Dendritic cell treated with granulocyte-macrophage colony-stimulating factor and Interleukin-4, amounts not matched to agents 40 ng/mL and 50 ng/mL, for 4 days (primary cell): Measurements from ENCODE around the gene SYNPO2L.
"Not testable (repeated sequence)": the region's sequence is repeated elsewhere in the genome, so short reads cannot be mapped to it uniquely, and the experiment has no call there.

Experiments used
- H3K27ac Mint-ChIP-seq: one replicate; pipeline ENCODE4 v1.8.0; 2022; ENCODE audit warnings: mild to moderate bottlenecking, mixed read lengths
- H3K27me3 Mint-ChIP-seq: one replicate; pipeline ENCODE4 v1.8.0; 2022; ENCODE audit warnings: mild to moderate bottlenecking, mixed read lengths
- H3K36me3 Mint-ChIP-seq: one replicate; pipeline ENCODE4 v1.8.0; 2022; ENCODE audit warnings: low read depth, mixed read lengths
- H3K4me1 Mint-ChIP-seq: one replicate; pipeline ENCODE4 v1.8.0; 2022; ENCODE audit warnings: low read depth, mixed read lengths
- H3K4me3 Mint-ChIP-seq: one replicate; pipeline ENCODE4 v1.8.0; 2022; ENCODE audit warnings: mild to moderate bottlenecking, moderate library complexity, mixed read lengths
- H3K9me3 Mint-ChIP-seq: one replicate; pipeline ENCODE4 v1.8.0; 2022; ENCODE audit warnings: mixed read lengths
- intact Hi-C: fragments of 100-400 bp; cut with micrococcal nuclease; formaldehyde crosslinking; loops from one replicate; pipeline ENCODE4 v1.15.0; 2022

The SYNPO2L gene

GRCh38 chr10:73655990-73656298 is at the start of gene SYNPO2L:
Gene SYNPO2L (minus strand): TSS chr10:73656029. CDS start chr10:73655922, 107 bp downstream.
- H3K4me3 Mint-ChIP-seq, result no peak within 1 kb of the TSS

GRCh38 chr10:73703924-73704323 is 48.1 kb upstream of the SYNPO2L start:
- intact Hi-C loops, H3K4me3 Mint-ChIP-seq, H3K9me3 Mint-ChIP-seq, H3K27me3 Mint-ChIP-seq, H3K27ac Mint-ChIP-seq: not testable (repeated sequence)
- H3K36me3 Mint-ChIP-seq, result peaks cover 61% of the 10 kb centered on the region
- peaks cover 48% of the 10 kb centered on the region for H3K4me1 Mint-ChIP-seq

More at GRCh38 chr10:73655990-73656298, at the start of gene SYNPO2L:
- intact Hi-C loops, result no loop called here
- Mint-ChIP-seq H3K4me1 (peaks cover 12% of the 10 kb centered on the region), H3K36me3 (no peaks in the 10 kb centered on the region), H3K27ac (peak within 1 kb of the TSS; percentile 45), H3K9me3 (no peaks in the 10 kb centered on the region), H3K27me3 (peaks cover 6% of the 10 kb centered on the region)

- H3K4me3 Mint-ChIP-seq, H3K9me3 Mint-ChIP-seq, intact Hi-C loops, H3K27ac Mint-ChIP-seq, H3K27me3 Mint-ChIP-seq: not testable (repeated sequence)
- Mint-ChIP-seq H3K36me3 (peaks cover 52% of the 10 kb centered on the region), H3K4me1 (peaks cover 23% of the 10 kb centered on the region)
These were observed 43.0 kb upstream of the SYNPO2L start for GRCh38 chr10:73698819-73699218.

- H3K36me3 Mint-ChIP-seq, result peaks cover 54% of the 10 kb centered on the region
- H3K27me3 Mint-ChIP-seq, H3K9me3 Mint-ChIP-seq: not testable (repeated sequence)
These were observed 41.9 kb upstream of the SYNPO2L start, which contains the start of gene AGAP5 for GRCh38 chr10:73697675-73698159. Gene AGAP5 (minus strand): TSS chr10:73698109. CDS start chr10:73697755, 354 bp downstream.

GRCh38 chr10:73695302-73695701 is 39.5 kb upstream of the SYNPO2L start:
- H3K4me3 Mint-ChIP-seq, intact Hi-C loops, H3K27me3 Mint-ChIP-seq, H3K27ac Mint-ChIP-seq, H3K4me1 Mint-ChIP-seq, H3K9me3 Mint-ChIP-seq: not testable (repeated sequence)
- peaks cover 45% of the 10 kb centered on the region for H3K36me3 Mint-ChIP-seq

More at GRCh38 chr10:73697675-73698159, 41.9 kb upstream of the SYNPO2L start, which contains the start of gene AGAP5:
- peaks cover 19% of the 10 kb centered on the region for H3K4me1 Mint-ChIP-seq
- H3K27ac Mint-ChIP-seq, H3K4me3 Mint-ChIP-seq, intact Hi-C loops: not testable (repeated sequence)

- intact Hi-C loops, H3K4me3 Mint-ChIP-seq, H3K4me1 Mint-ChIP-seq, H3K27ac Mint-ChIP-seq, H3K27me3 Mint-ChIP-seq, H3K9me3 Mint-ChIP-seq: not testable (repeated sequence)
- H3K36me3 Mint-ChIP-seq, result peaks cover 37% of the 10 kb centered on the region
These were observed 34.9 kb upstream of the SYNPO2L start for GRCh38 chr10:73690755-73691154.

- H3K9me3 Mint-ChIP-seq, H3K27me3 Mint-ChIP-seq, intact Hi-C loops, H3K27ac Mint-ChIP-seq, H3K4me1 Mint-ChIP-seq, H3K4me3 Mint-ChIP-seq: not testable (repeated sequence)
- H3K36me3 Mint-ChIP-seq, result peaks cover 43% of the 10 kb centered on the region
These were observed 33.8 kb upstream of the SYNPO2L start for GRCh38 chr10:73689596-73689995.

GRCh38 chr10:73687641-73688040 is 31.8 kb upstream of the SYNPO2L start:
- H3K4me1 Mint-ChIP-seq, H3K4me3 Mint-ChIP-seq, H3K9me3 Mint-ChIP-seq, H3K27me3 Mint-ChIP-seq, intact Hi-C loops, H3K27ac Mint-ChIP-seq: not testable (repeated sequence)
- H3K36me3 Mint-ChIP-seq, result peaks cover 34% of the 10 kb centered on the region

GRCh38 chr10:73674546-73674945 is 18.7 kb upstream of the SYNPO2L start:
- H3K36me3 Mint-ChIP-seq, result peaks cover 15% of the 10 kb centered on the region
- H3K27ac Mint-ChIP-seq, intact Hi-C loops, H3K4me1 Mint-ChIP-seq, H3K4me3 Mint-ChIP-seq, H3K9me3 Mint-ChIP-seq, H3K27me3 Mint-ChIP-seq: not testable (repeated sequence)

- H3K9me3 Mint-ChIP-seq, H3K4me3 Mint-ChIP-seq, H3K4me1 Mint-ChIP-seq, intact Hi-C loops, H3K27ac Mint-ChIP-seq, H3K27me3 Mint-ChIP-seq: not testable (repeated sequence)
- peaks cover 15% of the 10 kb centered on the region for H3K36me3 Mint-ChIP-seq
These were observed 12.5 kb upstream of the SYNPO2L start for GRCh38 chr10:73668378-73668777.

- H3K4me3 Mint-ChIP-seq, H3K27me3 Mint-ChIP-seq, H3K9me3 Mint-ChIP-seq, intact Hi-C loops, H3K4me1 Mint-ChIP-seq, H3K36me3 Mint-ChIP-seq, H3K27ac Mint-ChIP-seq: not testable (repeated sequence)
These were observed 10.5 kb upstream of the SYNPO2L start for GRCh38 chr10:73666153-73666809.

- H3K27ac Mint-ChIP-seq, H3K9me3 Mint-ChIP-seq, H3K36me3 Mint-ChIP-seq, H3K4me3 Mint-ChIP-seq, H3K4me1 Mint-ChIP-seq, intact Hi-C loops, H3K27me3 Mint-ChIP-seq: not testable (repeated sequence)
These were observed 9.8 kb upstream of the SYNPO2L start for GRCh38 chr10:73665581-73665980.

GRCh38 chr10:73664156-73665040 is 8.6 kb upstream of the SYNPO2L start:
- H3K27me3 Mint-ChIP-seq, H3K27ac Mint-ChIP-seq, intact Hi-C loops, H3K9me3 Mint-ChIP-seq, H3K36me3 Mint-ChIP-seq, H3K4me3 Mint-ChIP-seq, H3K4me1 Mint-ChIP-seq: not testable (repeated sequence)

- H3K4me3 Mint-ChIP-seq, H3K4me1 Mint-ChIP-seq, intact Hi-C loops, H3K27me3 Mint-ChIP-seq, H3K9me3 Mint-ChIP-seq, H3K36me3 Mint-ChIP-seq, H3K27ac Mint-ChIP-seq: not testable (repeated sequence)
These were observed 7.8 kb upstream of the SYNPO2L start for GRCh38 chr10:73663621-73664020.
